Endothelial cell of umbilical vein (primary cell): ENCODE measurements around the gene MAP2K5.

Experiments used
- CTCF ChIP-seq, 2 donors: IDR thresholded peaks; 1 replicate in 1 of 2; 2 replicates in 1 of 2; pipeline ENCODE4 v1.5.1; 2011; ENCODE audit warnings: low read length in 2 of 2, mild to moderate bottlenecking in 2 of 2, moderate library complexity in 2 of 2, control low read depth in 1 of 2, inconsistent platforms in 1 of 2, low read depth in 1 of 2; ENCODE audit not compliant: insufficient read depth in 1 of 2; ENCODE audit errors: extremely low read depth in 1 of 2
- TF ChIP-seq, protein P1 (sequence below): IDR thresholded peaks from 2 replicates; pipeline ENCODE4 v1.6.1; 2011; ENCODE audit not compliant: insufficient read depth, insufficient read length

DNA sequence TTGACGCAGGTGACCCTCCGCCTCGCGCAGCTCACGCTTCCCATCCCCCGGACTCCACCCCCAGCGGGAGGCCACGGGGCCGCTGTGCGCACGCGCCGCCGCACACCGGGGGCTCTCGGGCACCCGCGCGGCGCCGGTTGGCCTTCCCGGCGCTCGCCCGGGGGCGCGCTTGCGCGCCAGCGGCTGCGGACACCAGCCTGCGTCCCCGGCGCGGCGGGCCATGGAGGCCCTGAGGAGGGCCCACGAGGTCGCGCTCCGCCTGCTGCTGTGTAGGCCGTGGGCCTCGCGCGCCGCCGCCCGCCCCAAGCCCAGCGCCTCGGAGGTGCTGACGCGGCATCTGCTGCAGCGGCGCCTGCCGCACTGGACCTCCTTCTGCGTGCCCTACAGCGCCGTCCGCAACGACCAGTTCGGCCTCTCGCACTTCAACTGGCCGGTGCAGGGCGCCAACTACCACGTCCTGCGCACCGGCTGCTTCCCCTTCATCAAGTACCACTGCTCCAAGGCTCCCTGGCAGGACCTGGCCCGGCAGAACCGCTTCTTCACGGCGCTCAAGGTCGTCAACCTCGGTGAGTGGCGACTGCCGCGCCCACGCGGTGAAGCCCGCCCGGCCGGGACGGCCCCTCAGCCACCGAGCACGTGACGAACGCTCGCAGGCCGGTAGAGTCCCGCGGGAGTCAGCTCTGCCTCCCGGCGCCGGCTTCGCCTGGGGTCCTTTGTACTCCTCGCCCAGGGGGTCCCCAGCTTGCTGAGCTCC, 21.3 kb upstream of the MAP2K5 start, which contains the start of gene C15orf61:
- TF ChIP-seq CTCF (IDR thresholded peaks at IDR 0.05; ENCODE audit: extremely low read depth in 1 of 2, insufficient read depth in 1 of 2, low read depth in 1 of 2, low read length in 2 of 2): no peak
- TF ChIP-seq, protein P1, sequence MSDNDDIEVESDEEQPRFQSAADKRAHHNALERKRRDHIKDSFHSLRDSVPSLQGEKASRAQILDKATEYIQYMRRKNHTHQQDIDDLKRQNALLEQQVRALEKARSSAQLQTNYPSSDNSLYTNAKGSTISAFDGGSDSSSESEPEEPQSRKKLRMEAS: peak; percentile 84
